GM21529 (cell line): ENCODE results near the gene AP1M2.
"Not testable (repeated sequence)": the region's sequence is repeated elsewhere in the genome, so short reads cannot be mapped to it uniquely, and the experiment has no call there.

Experiments used
- ATAC-seq: cut with Tn5 transposase; IDR thresholded peaks from one replicate; pipeline ENCODE4 v1.9.1; 2021; ENCODE audit not compliant: unreplicated experiment

Gene AP1M2

GRCh38 chr19:10565567-10566407 is 21.3 kb downstream of the AP1M2 start, which contains the start of gene KRI1:
Gene KRI1, minus strand, starts transcription at chr19:10566010. Its CDS starts 11 bp downstream, at chr19:10565999.
- ATAC-seq: peak; percentile 39

DNA sequence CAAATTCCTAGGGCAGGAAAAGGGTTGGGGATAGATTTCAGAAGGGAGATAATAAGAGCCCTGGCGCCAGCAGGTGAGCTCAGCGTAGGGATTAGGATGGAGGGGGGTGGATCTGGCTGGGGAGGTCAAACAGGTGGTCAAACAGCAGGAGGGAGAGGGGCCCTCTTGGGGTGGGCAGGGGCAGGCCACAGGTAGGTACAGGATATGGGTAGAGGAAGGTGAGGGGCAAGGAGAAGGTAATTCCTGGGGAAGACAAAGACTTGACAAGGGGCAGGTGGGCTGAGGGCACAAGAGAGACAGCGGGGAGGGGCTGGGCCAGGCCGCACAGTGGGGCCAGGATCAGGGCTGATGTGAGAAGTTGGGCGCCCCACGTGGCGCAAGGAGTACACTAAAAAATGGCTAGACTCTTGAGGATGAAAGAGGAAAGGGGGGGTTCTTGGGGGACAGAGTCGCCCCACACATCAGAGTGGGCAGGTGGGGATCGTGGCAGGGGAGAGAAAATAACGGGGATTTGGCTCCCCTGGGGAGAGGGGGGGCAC is 22.0 kb downstream of the AP1M2 start:
- ATAC-seq: no peak

DNA sequence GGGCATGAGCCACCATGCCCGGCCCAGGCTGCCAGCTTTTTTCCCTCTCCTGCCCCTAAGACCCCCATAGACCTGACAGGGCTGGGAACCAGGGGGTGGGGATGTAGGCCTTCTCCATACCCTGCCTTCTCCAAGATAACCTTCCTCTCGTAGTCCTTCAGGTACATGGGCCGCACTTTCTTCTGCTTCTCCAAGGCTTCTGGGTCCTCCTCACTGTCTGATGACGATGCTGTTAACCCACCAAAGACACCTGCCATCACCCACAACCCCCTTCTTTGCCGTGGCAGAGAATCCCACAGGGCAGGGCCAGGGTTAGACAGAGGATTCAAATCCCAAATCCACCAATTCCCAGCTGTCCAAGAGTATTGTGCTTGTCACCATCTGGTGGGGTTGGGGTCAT is 24.5 kb downstream of the AP1M2 start:
- ATAC-seq: no peak

DNA sequence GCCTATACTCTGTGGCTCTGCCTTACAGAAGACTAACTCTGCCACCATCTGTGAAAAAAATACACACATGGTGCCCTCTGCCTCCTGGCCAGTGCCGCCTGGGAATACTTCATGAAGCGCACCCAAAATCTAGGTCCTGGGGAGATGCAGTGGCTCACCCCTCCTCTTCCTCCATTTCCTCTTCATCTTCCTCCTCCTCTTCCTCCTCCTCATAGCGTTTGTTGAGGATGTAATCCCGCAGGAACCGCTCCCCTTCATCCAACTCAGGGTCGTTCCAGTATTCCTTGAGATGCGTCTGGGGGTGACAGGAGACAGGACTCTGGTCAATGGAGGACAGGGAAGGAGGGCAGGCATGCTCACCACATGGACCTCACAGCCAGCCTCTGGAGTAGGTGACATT is 27.0 kb downstream of the AP1M2 start:
- no peak for ATAC-seq

DNA sequence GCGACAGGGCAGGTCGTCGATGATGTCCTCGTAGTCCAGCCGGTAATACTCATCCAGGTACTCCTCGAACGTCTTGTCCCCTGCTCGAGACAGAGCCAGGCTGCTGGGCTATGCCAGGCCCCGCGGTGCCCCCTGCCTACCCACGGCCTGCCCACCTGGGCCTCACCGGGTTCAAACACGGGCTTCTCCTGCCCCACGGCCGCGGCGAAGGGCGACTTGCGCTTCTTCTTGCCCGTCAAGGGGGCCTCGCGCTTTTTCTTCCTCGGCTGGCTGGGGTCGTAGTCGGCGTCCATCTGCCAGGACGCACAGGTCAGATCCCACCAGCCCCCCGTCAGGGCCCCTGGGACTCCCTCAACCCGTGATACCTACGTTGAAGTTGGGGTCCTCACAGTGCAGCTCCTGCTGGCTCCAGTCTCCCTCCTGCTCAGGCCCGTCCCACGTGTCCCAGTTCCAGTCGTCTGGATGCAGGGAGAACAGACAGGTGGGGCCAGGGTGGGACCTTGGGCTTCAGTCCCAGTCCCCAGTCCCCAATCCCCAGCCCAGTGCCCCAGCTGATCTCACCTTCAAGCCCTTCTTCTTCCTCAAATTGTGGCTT is 29.4 kb downstream of the AP1M2 start:
- no peak for ATAC-seq

DNA sequence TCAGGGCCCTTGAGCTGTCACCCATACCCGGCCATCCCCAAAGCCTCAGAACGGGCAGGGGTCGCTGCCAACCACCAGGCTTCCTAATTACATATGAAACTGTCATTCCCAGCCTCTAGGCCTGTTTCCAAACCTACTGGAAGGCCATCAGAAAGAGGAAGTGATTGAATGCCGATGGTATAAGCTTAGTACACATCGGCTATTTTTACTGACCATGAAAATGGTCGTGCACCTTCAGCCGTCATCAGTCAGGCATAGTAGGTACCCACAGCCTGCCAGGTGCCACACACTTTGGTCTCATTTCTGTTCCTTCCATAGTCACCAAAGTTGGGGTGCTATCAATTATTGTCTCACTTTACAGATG is 31.5 kb downstream of the AP1M2 start:
- ATAC-seq: no peak

DNA sequence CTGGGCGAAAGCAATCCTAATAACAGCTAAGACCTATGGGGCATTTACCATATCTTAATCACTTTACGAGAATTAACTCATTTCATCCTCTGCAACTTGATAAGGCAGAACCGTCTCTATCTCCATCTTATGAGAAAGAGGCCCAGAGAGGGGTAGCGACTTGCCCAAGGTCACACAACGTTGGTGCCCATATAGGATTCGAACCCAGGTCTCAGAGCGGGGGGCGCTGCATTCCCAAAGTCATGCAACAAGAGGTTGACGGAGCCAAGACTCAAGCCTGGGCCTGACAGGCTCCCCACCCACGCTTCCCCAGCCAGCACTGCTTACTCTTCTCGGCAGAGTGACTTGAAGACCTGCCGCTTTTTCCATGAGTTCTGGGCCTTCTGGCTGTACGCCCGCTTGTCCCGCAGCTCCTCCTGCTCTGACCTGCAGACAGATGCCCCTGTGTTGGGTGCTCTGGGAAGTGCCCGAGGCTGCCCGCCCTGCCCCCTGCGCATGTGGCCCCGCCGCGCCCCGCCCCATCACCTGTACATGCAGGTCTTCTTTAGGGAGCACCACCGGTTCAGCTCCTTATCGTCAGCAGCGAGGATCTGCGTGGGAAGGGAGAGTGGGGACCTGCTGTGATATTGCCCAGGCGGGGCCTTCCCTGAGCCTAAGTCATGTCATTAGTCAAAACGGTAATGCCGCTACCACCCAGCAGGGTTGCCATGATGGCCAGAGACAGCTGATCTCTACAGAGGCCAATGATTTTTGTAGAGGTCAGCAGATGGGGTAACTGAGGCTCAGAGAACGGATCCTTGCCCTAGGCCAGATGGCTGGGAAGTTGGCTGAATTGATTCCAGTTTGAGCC is 32.1 kb downstream of the AP1M2 start:
- ATAC-seq: no peak

DNA sequence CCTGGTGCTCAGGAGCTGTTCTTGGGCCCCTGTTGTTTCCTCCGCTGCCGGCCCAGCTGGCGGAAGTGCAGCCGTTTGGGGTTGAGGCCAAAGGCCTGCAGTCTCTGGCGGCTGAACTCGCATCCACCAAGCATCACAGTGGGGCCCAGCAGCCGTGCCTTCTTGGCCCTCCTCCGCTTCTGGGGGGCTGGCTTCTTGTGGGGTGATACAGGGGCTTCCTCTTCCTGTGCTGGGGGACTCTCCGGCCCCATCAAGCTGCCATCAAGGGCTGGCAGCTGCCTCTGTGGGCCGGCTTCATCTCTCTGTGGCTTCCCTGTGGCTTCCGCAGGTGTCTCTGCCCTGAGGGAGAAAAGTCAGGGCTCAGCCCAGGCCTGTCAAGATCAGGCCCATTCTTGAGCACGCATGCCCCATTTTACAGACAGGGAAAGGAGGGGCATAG is 33.1 kb downstream of the AP1M2 start:
- peak; percentile 55 for ATAC-seq

DNA sequence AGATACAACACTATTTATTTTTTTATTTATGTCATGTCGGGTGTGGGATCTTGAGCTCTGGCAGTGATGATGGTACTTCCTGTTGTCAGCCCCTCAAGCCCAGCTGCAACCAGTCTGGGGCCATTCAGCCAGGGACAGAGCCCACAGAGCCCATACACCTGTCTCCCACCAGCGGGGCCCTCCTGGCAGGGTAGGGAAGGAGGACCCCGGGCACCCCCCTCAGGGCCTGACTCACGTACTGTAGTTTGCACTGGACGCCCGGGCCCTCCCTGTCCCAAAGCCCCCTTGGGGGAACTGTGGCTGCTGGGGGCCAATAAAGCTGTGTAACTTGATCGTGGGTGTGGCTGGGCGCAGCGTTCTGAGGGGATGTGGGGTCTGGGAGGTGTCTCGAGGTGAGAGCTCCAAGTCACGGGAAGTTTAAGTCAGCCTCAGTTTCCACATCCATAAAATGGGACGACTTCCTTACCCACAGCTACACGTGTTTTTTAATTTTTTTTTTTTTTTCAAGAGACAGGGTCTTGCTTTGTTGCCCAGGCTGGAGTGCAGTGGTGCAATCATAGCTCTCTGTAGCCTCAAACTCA is 33.9 kb downstream of the AP1M2 start:
- no peak for ATAC-seq

GRCh38 chr19:10552510-10553053 is 34.5 kb downstream of the AP1M2 start:
- no peak for ATAC-seq

DNA sequence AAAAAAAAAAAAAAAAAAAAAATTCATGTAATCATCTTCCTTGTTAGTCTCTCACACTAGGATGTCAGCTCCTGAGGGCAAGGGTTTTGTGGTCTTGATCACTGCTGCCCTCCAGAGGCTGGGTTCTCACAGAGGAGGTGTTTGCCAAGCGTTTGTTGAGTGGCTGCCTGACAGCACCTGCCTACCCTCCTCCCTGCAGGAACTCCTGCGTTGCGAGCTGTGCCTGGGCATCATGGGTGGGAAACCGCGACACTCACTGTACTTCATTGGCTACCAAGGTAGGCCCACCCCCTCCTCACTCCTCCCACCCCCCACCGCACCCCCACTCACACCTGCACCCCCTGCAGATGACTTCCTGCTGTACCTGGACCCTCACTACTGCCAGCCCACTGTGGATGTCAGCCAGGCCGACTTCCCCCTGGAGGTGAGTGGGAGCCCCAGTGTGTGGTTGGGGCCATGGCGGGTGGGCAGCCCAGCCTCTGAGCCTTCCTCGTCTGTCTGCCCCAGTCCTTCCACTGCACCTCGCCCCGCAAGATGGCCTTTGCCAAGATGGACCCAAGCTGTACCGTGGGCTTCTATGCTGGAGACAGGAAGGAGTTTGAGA is 35.3 kb downstream of the AP1M2 start:
- no peak for ATAC-seq

- ATAC-seq: not testable (repeated sequence)
Measured at GRCh38 chr19:10551006-10551405, 36.1 kb downstream of the AP1M2 start.

GRCh38 chr19:10550336-10550735 is 36.8 kb downstream of the AP1M2 start:
- ATAC-seq: no peak

DNA sequence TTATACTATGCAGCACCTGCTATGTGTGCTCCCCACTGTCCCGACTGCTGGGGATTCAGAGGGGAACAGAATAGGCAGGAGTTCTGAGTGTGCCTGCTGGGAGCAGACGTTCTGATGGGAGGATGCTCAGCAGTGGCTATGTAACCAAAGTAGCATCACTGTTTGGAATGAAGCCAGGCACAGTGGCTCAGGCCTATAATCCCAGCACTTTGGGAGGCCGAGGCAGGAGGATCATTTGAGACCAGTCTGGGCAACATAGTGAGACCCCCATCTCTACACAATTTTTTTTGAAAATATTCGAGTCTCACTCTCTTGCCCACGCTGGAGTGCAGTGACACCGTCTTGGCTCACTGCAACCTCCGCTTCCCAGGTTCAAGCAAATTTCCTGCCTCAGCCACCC is 37.4 kb downstream of the AP1M2 start:
- no peak for ATAC-seq

DNA sequence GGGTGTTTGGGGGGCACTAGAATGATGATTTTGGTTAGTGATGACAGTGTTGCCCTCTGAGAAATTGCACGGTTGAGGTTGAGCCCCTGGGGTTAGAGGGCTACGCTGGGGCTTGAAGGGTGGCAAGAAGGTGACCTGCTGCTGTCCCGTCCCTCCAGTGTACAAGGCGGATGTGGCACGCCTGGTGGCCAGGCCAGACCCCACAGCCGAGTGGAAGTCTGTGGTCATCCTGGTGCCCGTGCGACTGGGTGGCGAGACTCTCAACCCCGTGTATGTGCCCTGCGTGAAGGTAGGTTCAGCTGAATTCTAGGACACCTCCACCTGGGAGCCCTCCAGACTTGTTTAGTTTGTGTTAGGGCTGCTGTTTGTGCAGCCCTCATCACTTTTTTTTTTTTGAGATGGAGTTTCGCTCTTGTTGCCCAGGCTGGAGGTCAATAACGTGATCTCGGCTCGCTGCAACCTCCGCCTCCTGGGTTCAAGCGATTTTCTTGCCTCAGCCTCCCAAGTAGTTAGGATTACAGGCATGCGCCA is 38.3 kb downstream of the AP1M2 start:
- no peak for ATAC-seq

DNA sequence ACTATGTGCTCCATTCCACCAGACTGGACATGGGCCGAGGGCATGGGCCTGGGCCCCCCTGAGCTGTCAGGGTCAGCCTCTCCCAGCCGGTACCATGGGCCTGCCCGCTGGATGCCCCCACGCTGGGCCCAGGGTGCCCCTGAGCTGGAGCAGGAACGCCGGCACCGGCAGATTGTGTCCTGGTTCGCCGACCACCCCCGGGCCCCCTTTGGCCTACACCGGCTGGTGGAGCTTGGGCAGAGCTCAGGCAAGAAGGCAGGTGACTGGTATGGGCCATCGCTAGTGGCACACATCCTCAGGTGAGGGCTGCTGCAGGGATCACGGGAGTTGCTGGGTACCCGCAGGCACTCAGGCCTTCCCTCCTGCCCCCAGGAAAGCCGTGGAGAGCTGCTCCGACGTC is 40.3 kb downstream of the AP1M2 start:
- ATAC-seq: no peak

GRCh38 chr19:10544753-10545251 is 42.3 kb downstream of the AP1M2 start:
- no peak for ATAC-seq

- no peak for ATAC-seq
Measured at GRCh38 chr19:10544242-10544752, 42.8 kb downstream of the AP1M2 start.

GRCh38 chr19:10543420-10544241 is 43.5 kb downstream of the AP1M2 start, which contains the start of gene ATG4D:
Gene ATG4D, plus strand, starts transcription at chr19:10543904. Its CDS starts 187 bp downstream, at chr19:10544091.
- no peak for ATAC-seq
